Tibial nerve (tissue), 4 donors: Measurements from ENCODE around the gene AOPEP. TPM values are rescaled to one million over a fixed set of nuclear protein-coding genes. Genes with fewer than 3 reads are reported as not detected.

Experiments
- DNase-seq, 2 donors: peaks; one replicate each; pipeline ENCODE4 v3.0.0-alpha.2; 2019; ENCODE audit warnings: low spot score in 2 of 2
- H3K27ac ChIP-seq, 4 donors: fragments of 200-600 bp; sonication (generic) in 3 of 4; one replicate each; pipeline ENCODE4 v1.5.1; 2017 to 2019; ENCODE audit warnings: mild to moderate bottlenecking in 1 of 4
- H3K27me3 ChIP-seq, 2 donors: fragments of 200-600 bp; sonication (generic) in 1 of 2; one replicate each; pipeline versions ENCODE4 v1.5.1 to v1.6.0; 2017 to 2019
- H3K36me3 ChIP-seq, 3 donors: fragments of 200-600 bp; sonication (generic); one replicate each; pipeline ENCODE4 v1.5.1; 2018 to 2019
- H3K4me1 ChIP-seq, 4 donors: fragments of 200-600 bp; sonication (generic) in 3 of 4; one replicate each; pipeline ENCODE4 v1.5.1; 2017 to 2019
- H3K4me3 ChIP-seq, 4 donors: fragments of 200-600 bp; sonication (generic) in 3 of 4; one replicate each; pipeline ENCODE4 v1.5.1; 2017 to 2019; ENCODE audit warnings: mild to moderate bottlenecking in 1 of 4, moderate library complexity in 1 of 4
- H3K9me3 ChIP-seq, 4 donors: fragments of 200-600 bp; sonication (generic) in 3 of 4; one replicate each; pipeline ENCODE4 v1.5.1; 2017 to 2019
- CTCF ChIP-seq, 5 experiments: fragments of 200-600 bp in 3 of 5; fragments of 450-650 bp in 2 of 5; sonication (generic) in 3 of 5; IDR thresholded peaks; one replicate each; pipeline ENCODE4 v1.5.1; 2016 to 2019; ENCODE audit warnings: antibody characterized with exemption in 5 of 5, mild to moderate bottlenecking in 3 of 5, moderate library complexity in 2 of 5
- EP300 ChIP-seq, 2 donors: sonication (generic); formaldehyde crosslinking; IDR thresholded peaks; one replicate each; pipeline ENCODE4 v1.6.1; 2017; ENCODE audit warnings: antibody characterized with exemption in 2 of 2, mild to moderate bottlenecking in 1 of 2
- POLR2A ChIP-seq, 2 donors: fragments of 450-650 bp; IDR thresholded peaks; one replicate each; pipeline ENCODE4 v1.6.1; 2017; ENCODE audit warnings: antibody characterized with exemption in 2 of 2, mild to moderate bottlenecking in 2 of 2, moderate library complexity in 2 of 2
- WGBS, 2 donors: methylation state at CpG; one replicate each; pipeline ENCODE4 v1.1.5; 2018; 5-methylcytosine and 5-hydroxymethylcytosine counted together
- total RNA-seq, 4 donors: library from RNA; depleted of rRNA; stranded (reverse); fragments of >200 nt; gene quantifications; one replicate each; pipeline ENCODE4 v1.1.0, GENCODE V29; 2016

Gene AOPEP
- total RNA-seq, 4 donors from 2014 or later, result 236 to 323 (median 265) TPM

GRCh38 chr9:94770334-94770733 lies 43.8 kb downstream of the AOPEP start:
- Histone ChIP-seq H3K4me3 (no peak overlapping the region), H3K27ac (no peak overlapping the region), H3K36me3 (peaks cover 0 to 3% (median 0%) of the 10 kb centered on the region in 3 donors), H3K9me3 (no peaks in the 10 kb centered on the region), H3K27me3 (no peaks in the 10 kb centered on the region), H3K4me1 (peaks cover 0 to 15% (median 3%) of the 10 kb centered on the region in 4 donors)
- TF ChIP-seq POLR2A (IDR thresholded peaks at IDR 0.05), result no peak
- TF ChIP-seq CTCF (IDR thresholded peaks at IDR 0.05), result no peak
- TF ChIP-seq EP300 (IDR thresholded peaks at IDR 0.05), result no peak
- 83 to 92% methylated on average over 6 of the region's 6 CpGs for WGBS, 2 donors
- no peak for DNase-seq

GRCh38 chr9:94771096-94771495 lies 44.6 kb downstream of the AOPEP start:
- 96% methylated on average over 3 of the region's 3 CpGs for WGBS, 2 donors
- Histone ChIP-seq H3K4me3 (no peak overlapping the region), H3K27me3 (no peaks in the 10 kb centered on the region), H3K9me3 (no peaks in the 10 kb centered on the region), H3K27ac (no peak overlapping the region), H3K36me3 (peaks cover 0 to 3% (median 0%) of the 10 kb centered on the region in 3 donors), H3K4me1 (peaks cover 0 to 15% (median 3%) of the 10 kb centered on the region in 4 donors)
- DNase-seq, result no peak
- TF ChIP-seq POLR2A (IDR thresholded peaks at IDR 0.05), result no peak
- no peak for TF ChIP-seq CTCF (IDR thresholded peaks at IDR 0.05)
- TF ChIP-seq EP300 (IDR thresholded peaks at IDR 0.05), result no peak

- no peak for DNase-seq
- Histone ChIP-seq H3K36me3 (no peaks in the 10 kb centered on the region), H3K27ac (peak overlapping the region in 2 of 4 donors; percentile 5 to 57), H3K27me3 (no peaks in the 10 kb centered on the region), H3K4me3 (no peak overlapping the region), H3K4me1 (peaks cover 0 to 15% (median 3%) of the 10 kb centered on the region in 4 donors), H3K9me3 (no peaks in the 10 kb centered on the region)
- 78 to 83% methylated on average over 3 of the region's 3 CpGs for WGBS, 2 donors
- no peak for TF ChIP-seq POLR2A (IDR thresholded peaks at IDR 0.05)
- no peak for TF ChIP-seq CTCF (IDR thresholded peaks at IDR 0.05)
- TF ChIP-seq EP300 (IDR thresholded peaks at IDR 0.05), result no peak
Observed at GRCh38 chr9:94772144-94772543, 45.6 kb downstream of the AOPEP start.

- Histone ChIP-seq H3K9me3 (no peaks in the 10 kb centered on the region), H3K4me1 (peaks cover 0 to 15% (median 3%) of the 10 kb centered on the region in 4 donors), H3K36me3 (no peaks in the 10 kb centered on the region), H3K27ac (peak overlapping the region in 2 of 4 donors; percentile 5 to 57), H3K4me3 (no peak overlapping the region), H3K27me3 (no peaks in the 10 kb centered on the region)
- DNase-seq, result no peak
- 21 to 36% methylated on average over 4 of the region's 4 CpGs for WGBS, 2 donors
- TF ChIP-seq POLR2A (IDR thresholded peaks at IDR 0.05) (no peak), EP300 (IDR thresholded peaks at IDR 0.05) (no peak), CTCF (IDR thresholded peaks at IDR 0.05) (no peak)
Observed at GRCh38 chr9:94772639-94773303, 46.3 kb downstream of the AOPEP start.

- Histone ChIP-seq H3K27ac (no peak overlapping the region), H3K27me3 (no peaks in the 10 kb centered on the region), H3K9me3 (no peaks in the 10 kb centered on the region), H3K4me1 (peaks cover 0 to 15% (median 3%) of the 10 kb centered on the region in 4 donors), H3K36me3 (no peaks in the 10 kb centered on the region), H3K4me3 (no peak overlapping the region)
- TF ChIP-seq POLR2A (IDR thresholded peaks at IDR 0.05), result no peak
- TF ChIP-seq EP300 (IDR thresholded peaks at IDR 0.05), result no peak
- no peak for TF ChIP-seq CTCF (IDR thresholded peaks at IDR 0.05)
- no peak for DNase-seq
- 90 to 93% methylated on average over 5 of the region's 5 CpGs for WGBS, 2 donors
Observed at GRCh38 chr9:94773655-94774054, 47.2 kb downstream of the AOPEP start.
